BLaER1 treated with 17β-estradiol and CSF1 and Interleukin-3, amounts not matched to agents 10 nM and 100 nM (cell line): Measurements from ENCODE around the gene RD3L.

Source experiments
- H3K27ac ChIP-seq, 11 experiments: shearing (Covaris generic); formaldehyde crosslinking; 2 replicates each; pipeline ENCODE4 v1.8.1; 2022
- H3K27me3 ChIP-seq, 11 experiments: shearing (Covaris generic); formaldehyde crosslinking; 2 replicates each; pipeline ENCODE4 v1.8.1; 2022
- H3K36me3 ChIP-seq, 11 experiments: shearing (Covaris generic); formaldehyde crosslinking; 2 replicates each; pipeline ENCODE4 v1.8.1; 2022
- H3K4me1 ChIP-seq, 10 experiments: shearing (Covaris generic); formaldehyde crosslinking; 2 replicates each; pipeline ENCODE4 v1.8.1; 2022
- H3K4me2 ChIP-seq, 11 experiments: shearing (Covaris generic); formaldehyde crosslinking; 2 replicates each; pipeline ENCODE4 v1.8.1; 2022
- H3K4me3 ChIP-seq, 10 experiments: shearing (Covaris generic); formaldehyde crosslinking; 2 replicates each; pipeline ENCODE4 v1.8.1; 2022
- H3K9ac ChIP-seq, 11 experiments: shearing (Covaris generic); formaldehyde crosslinking; 2 replicates each; pipeline ENCODE4 v1.8.1; 2022
- H3K9me3 ChIP-seq, 11 experiments: shearing (Covaris generic); formaldehyde crosslinking; replicated peaks in 1 of 11; 2 replicates each; pipeline ENCODE4 v1.8.1; 2022
- H4K20me1 ChIP-seq, 11 experiments: shearing (Covaris generic); formaldehyde crosslinking; 2 replicates each; pipeline ENCODE4 v1.8.1; 2022
- Cebpa-rat ChIP-seq, 11 experiments: shearing (Covaris generic); IDR thresholded peaks; 2 replicates each; pipeline ENCODE4 v1.8.1; 2022

RD3L gene

GRCh38 chr14:103920981-103921854 is 21.1 kb downstream of the RD3L start:
- Histone ChIP-seq H3K9ac (peak overlapping the region; percentile 88 to 98 (median 91)), H4K20me1 (peaks cover 44 to 50% (median 49%) of the 10 kb centered on the region in 11 experiments), H3K4me3 (peak overlapping the region; percentile 66 to 97 (median 88)), H3K36me3 (peaks cover 20 to 39% (median 26%) of the 10 kb centered on the region in 11 experiments), H3K4me2 (peak overlapping the region; percentile 85 to 99 (median 93)), H3K27ac (peak overlapping the region; percentile 50 to 94 (median 87)), H3K9me3 (no peaks in the 10 kb centered on the region), H3K27me3 (no peaks in the 10 kb centered on the region), H3K4me1 (peaks cover 15 to 57% (median 27%) of the 10 kb centered on the region in 10 experiments)
- TF ChIP-seq Cebpa-rat (IDR thresholded peaks at IDR 0.05), result no peak

- TF ChIP-seq Cebpa-rat (IDR thresholded peaks at IDR 0.05), result no peak
- Histone ChIP-seq H3K9ac (peak overlapping the region in 3 of 11 experiments; percentile 12 to 30 (median 21); a peak in 3 of 22 replicates), H3K27me3 (no peaks in the 10 kb centered on the region), H3K27ac (no peak overlapping the region), H3K4me3 (no peak overlapping the region), H3K9me3 (no peaks in the 10 kb centered on the region), H3K4me2 (no peak overlapping the region), H3K36me3 (peaks cover 65 to 84% (median 71%) of the 10 kb centered on the region in 11 experiments), H3K4me1 (peaks cover 15 to 30% (median 16%) of the 10 kb centered on the region in 10 experiments), H4K20me1 (peaks cover 75 to 95% (median 89%) of the 10 kb centered on the region in 11 experiments)
Observed at GRCh38 chr14:103916636-103917262, 25.6 kb downstream of the RD3L start.

GRCh38 chr14:103915616-103916015 is 26.7 kb downstream of the RD3L start:
- no peak overlapping the region for H3K9ac ChIP-seq
- H3K27ac ChIP-seq, result no peak overlapping the region
- no peak overlapping the region for H3K4me3 ChIP-seq
- H3K4me1 ChIP-seq, result peaks cover 13 to 28% (median 14%) of the 10 kb centered on the region in 10 experiments
- no peak for TF ChIP-seq Cebpa-rat (IDR thresholded peaks at IDR 0.05)
- peaks cover 73 to 92% (median 79%) of the 10 kb centered on the region in 11 experiments for H3K36me3 ChIP-seq
- no peaks in the 10 kb centered on the region for H3K9me3 ChIP-seq
- no peaks in the 10 kb centered on the region for H3K27me3 ChIP-seq
- H4K20me1 ChIP-seq, result peaks cover 70 to 97% (median 94%) of the 10 kb centered on the region in 11 experiments
- H3K4me2 ChIP-seq, result no peak overlapping the region

DNA sequence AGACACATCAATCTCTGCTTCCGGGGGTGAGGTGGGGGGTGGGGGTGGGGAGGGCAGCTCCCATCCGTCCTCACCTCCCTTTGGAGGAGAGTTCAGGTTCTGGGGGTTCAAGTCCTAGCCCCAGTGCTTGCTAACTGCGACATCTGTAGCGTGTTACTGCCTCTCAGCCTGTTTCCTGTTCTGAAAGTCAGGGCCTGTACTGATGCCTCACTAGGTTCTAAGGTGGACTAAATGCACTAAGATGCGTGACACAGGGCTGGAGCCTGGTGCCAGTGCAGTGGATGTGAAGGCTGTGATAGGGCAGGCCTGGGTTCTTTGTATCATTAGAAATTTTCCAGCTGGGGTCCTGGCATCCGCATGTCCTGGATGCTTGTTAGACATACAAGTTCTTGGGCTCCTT is 31.3 kb downstream of the RD3L start:
- H3K4me1 ChIP-seq, result peaks cover 13 to 21% (median 16%) of the 10 kb centered on the region in 10 experiments
- no peak for TF ChIP-seq Cebpa-rat (IDR thresholded peaks at IDR 0.05)
- H3K4me2 ChIP-seq, result no peak overlapping the region
- H3K27me3 ChIP-seq, result no peaks in the 10 kb centered on the region
- peak overlapping the region in 2 of 11 experiments; percentile 19 to 26; a peak in 1 of 22 replicates for H3K9ac ChIP-seq
- H4K20me1 ChIP-seq, result peaks cover 24 to 60% (median 48%) of the 10 kb centered on the region in 11 experiments; a peak in 20 of 22 replicates
- H3K4me3 ChIP-seq, result no peak overlapping the region
- no peak overlapping the region for H3K27ac ChIP-seq
- no peaks in the 10 kb centered on the region for H3K9me3 ChIP-seq
- peaks cover 50 to 62% (median 51%) of the 10 kb centered on the region in 11 experiments for H3K36me3 ChIP-seq

- H3K9me3 ChIP-seq, result no peaks in the 10 kb centered on the region
- H3K27ac ChIP-seq, result peak overlapping the region in 3 of 11 experiments; percentile 23 to 41 (median 38); a peak in 2 of 22 replicates
Observed at GRCh38 chr14:103910262-103910935, 31.9 kb downstream of the RD3L start.

DNA sequence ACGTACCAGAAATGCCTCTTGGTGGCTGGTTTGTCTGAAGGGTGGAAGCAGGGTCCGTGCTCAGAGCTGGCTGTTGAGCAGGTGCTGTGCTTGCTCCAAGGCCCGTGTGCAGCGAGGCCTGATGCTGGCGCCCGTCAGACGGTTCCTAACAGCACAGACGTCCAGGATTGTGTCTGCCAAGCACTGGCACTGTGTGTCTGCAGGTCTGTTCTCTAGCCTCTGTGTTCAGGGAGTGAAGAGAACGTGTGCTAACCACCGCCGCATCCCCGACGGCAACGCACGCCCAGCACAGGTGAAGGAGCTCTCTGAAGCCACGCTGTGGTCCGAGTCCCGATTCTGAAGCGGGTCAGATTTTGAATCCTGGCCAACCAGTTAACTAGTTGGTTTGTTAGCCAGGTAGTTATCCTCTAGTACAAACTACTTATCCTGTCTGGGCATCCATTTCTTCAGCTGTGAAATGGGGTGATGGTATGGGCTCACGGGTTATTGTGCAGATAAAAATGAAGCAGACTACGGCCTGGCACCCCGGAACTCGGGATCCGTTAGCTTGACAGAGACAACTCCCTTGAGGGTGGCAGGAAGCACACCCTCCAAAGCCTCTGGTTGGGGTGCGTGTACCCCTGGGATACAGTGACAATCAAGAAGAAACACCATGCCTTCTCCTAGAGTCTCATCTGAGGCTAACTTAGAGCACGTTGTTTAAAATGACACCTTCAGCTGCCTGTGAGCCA is 32.6 kb downstream of the RD3L start:
- H4K20me1 ChIP-seq, result peaks cover 11 to 47% (median 35%) of the 10 kb centered on the region in 11 experiments; a peak in 19 of 22 replicates
- no peaks in the 10 kb centered on the region for H3K9me3 ChIP-seq
- peaks cover 13 to 25% (median 20%) of the 10 kb centered on the region in 10 experiments for H3K4me1 ChIP-seq
- no peak for TF ChIP-seq Cebpa-rat (IDR thresholded peaks at IDR 0.05)
- H3K27ac ChIP-seq, result peak overlapping the region in 3 of 11 experiments; percentile 23 to 41 (median 38); a peak in 3 of 22 replicates
- peak overlapping the region in 7 of 11 experiments; percentile 10 to 41 (median 22); a peak in 7 of 22 replicates for H3K9ac ChIP-seq
- peaks cover 37 to 50% (median 38%) of the 10 kb centered on the region in 11 experiments for H3K36me3 ChIP-seq
- H3K4me2 ChIP-seq, result peak overlapping the region; percentile 49 to 90 (median 62)
- peak overlapping the region in 2 of 10 experiments; percentile 3 to 12; a peak in 2 of 20 replicates for H3K4me3 ChIP-seq
- no peaks in the 10 kb centered on the region for H3K27me3 ChIP-seq

More at GRCh38 chr14:103910262-103910935, 31.9 kb downstream of the RD3L start:
- peaks cover 18 to 54% (median 42%) of the 10 kb centered on the region in 11 experiments; a peak in 20 of 22 replicates for H4K20me1 ChIP-seq
- no peak for TF ChIP-seq Cebpa-rat (IDR thresholded peaks at IDR 0.05)
- peak overlapping the region in 2 of 10 experiments; percentile 3 to 12; a peak in 2 of 20 replicates for H3K4me3 ChIP-seq
- H3K36me3 ChIP-seq, result peaks cover 44 to 57% (median 45%) of the 10 kb centered on the region in 11 experiments
- H3K9ac ChIP-seq, result peak overlapping the region in 7 of 11 experiments; percentile 10 to 41 (median 22); a peak in 7 of 22 replicates
- H3K4me1 ChIP-seq, result peaks cover 13 to 25% (median 20%) of the 10 kb centered on the region in 10 experiments
- peak overlapping the region; percentile 49 to 90 (median 62) for H3K4me2 ChIP-seq
- no peaks in the 10 kb centered on the region for H3K27me3 ChIP-seq

DNA sequence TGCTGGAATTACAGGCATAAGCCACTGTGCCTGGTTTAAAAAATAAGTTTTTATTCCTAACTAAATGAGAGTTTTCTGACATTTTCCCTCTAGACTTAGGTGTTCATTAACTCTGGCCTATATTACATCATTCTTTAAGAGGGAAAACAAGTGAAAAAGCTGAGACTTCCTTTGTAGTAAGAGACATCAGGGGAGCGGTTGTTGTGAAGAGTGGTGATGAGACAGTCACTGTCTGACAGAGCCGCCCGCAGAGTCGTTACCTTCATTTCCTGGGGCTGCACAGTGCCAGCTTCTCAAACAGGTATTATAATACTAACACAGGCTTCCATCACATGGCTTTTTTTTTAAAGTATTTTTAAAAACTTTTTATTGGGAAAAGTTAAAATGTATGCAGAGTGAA is 33.7 kb downstream of the RD3L start:
- H3K27me3 ChIP-seq, result no peaks in the 10 kb centered on the region
- H3K9me3 ChIP-seq, result no peaks in the 10 kb centered on the region
- H3K4me1 ChIP-seq, result peaks cover 13 to 25% (median 20%) of the 10 kb centered on the region in 10 experiments
- H3K4me3 ChIP-seq, result no peak overlapping the region
- no peak overlapping the region for H3K9ac ChIP-seq
- H3K27ac ChIP-seq, result no peak overlapping the region
- peaks cover 2 to 36% (median 24%) of the 10 kb centered on the region in 11 experiments; a peak in 18 of 22 replicates for H4K20me1 ChIP-seq
- peaks cover 26 to 38% (median 27%) of the 10 kb centered on the region in 11 experiments for H3K36me3 ChIP-seq
- no peak overlapping the region for H3K4me2 ChIP-seq
- TF ChIP-seq Cebpa-rat (IDR thresholded peaks at IDR 0.05), result no peak
